NCI-H524 treated with DMSO at 0.1 percent for 48 hours (cell line): ENCODE measurements around the gene PILRA.
A peak's percentile ranks its signal among the peaks of the same experiment; 100 is the strongest.

Experiments used
- DNase-seq: peaks from one replicate; lab custom pipeline; 2025; lab: John Stamatoyannopoulos, UW

The PILRA gene

DNA sequence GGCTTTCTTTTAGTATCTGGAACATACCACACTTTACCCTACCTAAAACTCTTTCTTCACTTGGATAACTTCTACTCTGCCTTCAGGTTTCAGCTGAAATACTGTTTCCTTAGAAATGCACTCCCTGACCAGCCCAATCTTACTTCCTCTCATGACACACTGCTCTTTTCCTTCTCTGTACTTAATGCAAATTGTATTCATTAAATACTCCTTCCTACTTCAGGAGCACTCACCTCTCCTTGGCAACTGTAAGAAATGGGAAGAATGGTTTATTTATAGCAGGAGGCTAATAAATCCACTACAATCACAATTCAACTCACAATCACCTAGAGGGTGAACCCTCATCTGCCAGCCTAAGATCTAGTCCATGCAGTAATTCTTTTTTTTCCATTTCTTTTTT lies 40.1 kb downstream of the PILRA start:
- DNase-seq, result no peak

GRCh38 chr7:100413889-100414288 lies 40.6 kb downstream of the PILRA start:
- DNase-seq, result no peak

GRCh38 chr7:100415448-100415847 lies 42.2 kb downstream of the PILRA start:
- DNase-seq, result no peak

- DNase-seq, result no peak
Measured at GRCh38 chr7:100418930-100419659, 45.8 kb downstream of the PILRA start.

DNA sequence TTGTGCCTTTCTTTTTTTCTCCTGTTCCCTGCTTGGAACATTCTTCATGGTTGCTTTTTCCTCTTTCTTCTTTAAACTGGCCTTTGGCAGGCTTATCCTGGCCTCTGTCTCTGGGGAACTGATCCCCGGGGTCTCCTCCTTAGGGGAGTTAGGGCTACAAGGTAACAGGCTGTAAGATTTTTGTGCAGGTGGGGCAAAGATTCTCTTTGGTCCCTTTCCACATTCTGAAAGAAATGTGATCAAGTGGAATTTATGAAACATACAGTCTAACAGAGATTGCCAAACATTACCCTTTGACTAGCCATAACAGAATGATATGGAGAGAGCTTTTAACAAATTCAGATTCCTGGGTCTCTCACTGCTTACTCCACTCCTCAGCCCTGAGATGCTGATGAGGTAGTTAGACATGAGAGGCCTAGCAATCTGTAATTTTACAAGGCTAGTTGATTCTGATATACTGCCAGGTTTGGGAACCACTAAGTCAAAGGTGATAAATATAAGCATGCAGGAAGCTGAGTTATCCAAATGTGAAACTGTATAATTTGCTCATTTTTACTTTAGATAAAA lies 46.5 kb downstream of the PILRA start:
- DNase-seq, result no peak

GRCh38 chr7:100423315-100423714 lies 50.0 kb downstream of the PILRA start:
- DNase-seq, result no peak

GRCh38 chr7:100425347-100425746 lies 52.1 kb downstream of the PILRA start:
- DNase-seq, result no peak

DNA sequence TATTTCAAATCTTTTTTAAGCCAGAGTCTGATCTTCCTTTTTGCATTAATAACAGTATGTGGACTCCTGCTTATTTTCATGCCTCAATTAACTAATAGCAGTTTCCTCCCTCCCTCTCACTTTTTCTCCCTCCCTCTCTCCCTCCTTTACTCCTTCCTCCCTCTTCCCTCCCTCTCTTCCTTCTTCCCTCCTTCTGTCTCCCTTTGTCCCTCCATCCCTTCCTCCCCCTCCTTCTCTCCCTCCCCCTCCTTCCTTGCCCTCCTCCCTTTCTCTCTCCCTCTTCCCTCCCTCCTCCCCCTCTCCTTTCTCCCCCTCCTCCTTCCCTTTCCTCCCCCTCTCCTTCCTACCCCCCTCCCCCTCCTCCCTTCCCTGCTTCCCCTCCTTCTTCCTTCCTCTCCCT lies 53.2 kb downstream of the PILRA start:
- DNase-seq, result no peak

DNA sequence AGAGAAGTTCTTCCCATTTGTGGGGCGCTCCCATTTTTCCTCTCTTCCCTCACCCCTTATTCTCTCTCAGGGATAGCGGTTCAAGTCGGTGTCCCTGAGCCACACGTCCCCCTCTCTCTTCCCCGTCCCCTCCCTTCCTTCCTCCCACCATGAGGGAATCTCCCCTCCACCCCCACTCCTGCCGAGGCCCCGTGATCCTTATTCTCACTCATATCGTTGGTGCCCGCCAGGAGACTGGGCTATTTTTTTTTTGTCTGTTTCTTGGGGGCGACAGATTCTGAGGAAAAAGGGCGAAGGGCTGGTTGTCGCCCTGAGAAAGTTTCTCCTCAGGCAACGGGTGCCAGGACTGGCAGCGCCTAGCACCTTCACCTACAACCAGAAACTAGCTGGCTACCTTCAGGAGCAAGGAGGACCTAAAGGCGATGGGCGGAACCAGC lies 54.5 kb downstream of the PILRA start:
- DNase-seq, result no peak

- peak; percentile 66 for DNase-seq
Measured at GRCh38 chr7:100428199-100428966, 55.1 kb downstream of the PILRA start, which contains the start of gene ZCWPW1. Gene ZCWPW1 (minus strand): TSS chr7:100428703. CDS start chr7:100420649, 8,054 bp downstream.

- DNase-seq, result peak; percentile 89
Measured at GRCh38 chr7:100428967-100429636, 55.8 kb downstream of the PILRA start.

DNA sequence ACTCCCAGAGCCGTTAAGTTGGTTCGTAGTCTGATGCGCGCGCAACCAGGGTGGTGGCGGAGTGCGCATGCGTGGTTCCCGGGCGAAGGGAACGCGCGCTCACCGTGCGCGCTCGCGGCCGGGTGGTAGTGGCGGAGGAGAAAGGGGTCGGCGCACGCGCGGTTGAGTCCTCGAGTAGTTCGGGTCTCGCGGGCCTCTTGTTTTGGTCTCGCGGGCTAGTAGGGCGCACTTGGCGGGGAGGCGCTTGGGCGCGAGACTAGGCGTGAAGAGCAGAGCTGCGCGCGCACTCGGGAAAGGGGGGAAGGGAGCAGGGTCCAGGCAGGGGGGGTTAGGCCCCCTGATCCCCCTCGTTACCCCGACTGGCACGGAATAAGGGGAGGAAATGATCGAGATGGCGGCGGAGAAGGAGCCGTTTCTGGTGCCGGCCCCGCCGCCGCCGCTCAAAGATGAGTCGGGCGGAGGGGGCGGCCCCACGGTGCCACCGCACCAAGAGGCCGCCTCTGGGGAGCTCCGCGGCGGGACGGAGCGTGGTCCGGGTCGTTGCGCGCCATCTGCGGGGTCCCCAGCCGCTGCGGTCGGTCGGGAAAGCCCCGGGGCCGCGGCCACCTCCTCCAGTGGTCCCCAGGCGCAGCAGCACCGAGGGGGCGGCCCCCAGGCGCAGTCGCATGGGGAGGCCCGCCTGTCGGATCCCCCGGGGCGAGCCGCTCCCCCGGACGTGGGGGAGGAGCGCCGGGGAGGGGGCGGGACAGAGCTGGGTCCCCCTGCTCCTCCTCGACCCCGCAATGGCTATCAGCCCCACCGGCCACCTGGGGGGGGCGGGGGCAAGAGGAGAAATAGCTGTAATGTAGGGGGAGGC lies 56.6 kb downstream of the PILRA start, which contains the start of gene MEPCE:
TSS of gene MEPCE (plus strand) at position 195 of the 856 bp plus-strand sequence. CDS start at position 383, 188 bp downstream.
- DNase-seq, result peak; percentile 68

- no peak for DNase-seq
Measured at GRCh38 chr7:100430493-100431285, 57.4 kb downstream of the PILRA start.

- DNase-seq, result no peak
Measured at GRCh38 chr7:100431286-100431735, 58.0 kb downstream of the PILRA start.

DNA sequence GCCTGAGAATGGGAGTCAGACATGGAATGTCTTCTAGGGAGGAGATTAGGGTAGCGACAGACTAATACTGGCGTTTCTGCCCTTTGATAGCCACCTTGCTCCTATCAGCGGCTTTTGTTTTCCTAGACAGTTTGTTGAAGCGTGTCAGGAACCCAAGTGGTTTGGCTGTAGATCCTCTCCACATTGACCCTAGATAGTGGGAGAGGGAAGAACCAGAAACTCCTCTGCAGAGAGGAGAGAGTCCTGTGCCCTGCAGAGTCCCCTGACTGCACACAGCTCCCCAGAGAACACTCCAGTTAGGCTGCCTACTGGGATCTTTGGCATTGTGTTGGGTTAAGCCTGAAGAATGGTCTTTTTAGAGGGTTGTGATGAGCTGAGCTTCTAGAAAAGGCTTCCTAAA lies 58.8 kb downstream of the PILRA start:
- no peak for DNase-seq

DNA sequence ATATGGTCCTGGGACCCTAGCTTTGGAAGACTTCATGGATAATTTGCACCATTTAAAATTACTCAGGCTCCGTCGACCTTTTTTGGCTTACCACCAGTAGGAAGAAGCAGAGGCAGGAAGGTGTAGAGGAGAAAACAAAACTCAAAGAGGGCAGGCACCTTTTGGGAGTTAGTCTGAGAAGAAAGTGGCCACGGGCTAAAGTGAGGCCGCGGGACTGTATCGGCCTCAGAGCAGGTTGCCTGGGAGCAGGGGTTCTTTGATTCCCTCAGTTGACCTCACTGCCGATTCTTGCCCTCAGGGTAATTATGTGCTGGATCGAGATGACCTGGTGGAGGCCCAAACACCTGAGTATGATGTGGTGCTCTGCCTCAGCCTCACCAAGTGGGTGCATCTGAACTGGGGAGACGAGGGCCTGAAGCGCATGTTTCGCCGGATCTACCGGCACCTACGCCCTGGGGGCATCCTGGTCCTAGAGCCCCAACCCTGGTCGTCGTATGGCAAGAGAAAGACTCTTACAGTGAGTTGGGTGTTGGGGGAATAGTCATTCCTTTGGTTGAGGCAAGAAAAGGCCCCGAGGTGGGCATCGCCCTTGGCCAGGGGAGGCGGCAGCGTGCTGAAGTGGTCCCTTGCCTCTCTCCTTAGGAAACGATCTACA lies 59.5 kb downstream of the PILRA start:
- no peak for DNase-seq

- no peak for DNase-seq
Measured at GRCh38 chr7:100433276-100433591, 59.9 kb downstream of the PILRA start.

DNA sequence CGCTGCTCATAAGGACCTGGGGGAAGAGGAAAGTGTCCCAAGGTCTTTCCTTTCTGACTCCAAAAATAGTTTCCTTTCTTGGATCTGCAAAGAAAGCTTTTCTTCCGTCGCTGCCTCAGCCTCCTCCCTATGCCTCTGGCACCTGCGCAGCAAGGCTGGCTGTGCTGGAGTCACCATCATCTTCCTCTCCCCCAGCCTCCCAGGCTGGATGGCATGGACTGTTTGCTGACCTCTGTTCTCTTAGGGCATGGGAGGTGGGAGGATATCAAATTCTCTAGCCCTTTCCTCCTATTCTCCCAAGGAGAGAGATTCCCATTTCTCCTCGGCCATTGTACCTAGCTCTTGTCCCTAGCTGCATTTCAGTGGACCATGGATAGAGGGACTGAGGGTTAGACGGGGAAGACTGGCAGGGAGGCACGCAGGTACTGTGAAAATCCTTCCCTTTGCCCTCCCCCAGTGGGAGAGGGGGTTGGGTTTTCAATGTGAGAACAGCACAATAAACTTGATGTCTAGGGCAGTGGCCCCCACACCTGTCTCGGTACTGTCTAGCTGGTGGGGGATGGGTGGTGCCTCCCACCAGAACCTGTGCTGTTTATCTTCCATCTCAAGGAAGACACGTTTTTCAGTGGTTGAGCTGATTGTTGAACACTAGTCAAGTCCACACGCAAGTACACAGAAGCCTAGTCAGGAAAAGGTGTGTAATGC lies 60.5 kb downstream of the PILRA start:
- DNase-seq, result no peak
